ENCODE data around the gene PPP2R2C.

- TF ChIP-seq CTCF (conservative IDR thresholded peaks at IDR 0.05; ENCODE audit: low read depth in 2 of 2): no peak
- no peak for TF ChIP-seq STAT1 (IDR thresholded peaks at IDR 0.05; ENCODE audit: unreplicated experiment)
- no peak for TF ChIP-seq POLR2AphosphoS5 (IDR thresholded peaks at IDR 0.05; ENCODE audit: low read depth)
- no peak for TF ChIP-seq JUNB (IDR thresholded peaks at IDR 0.05; ENCODE audit: unreplicated experiment)
- TF ChIP-seq EZH2 (IDR thresholded peaks at IDR 0.05; ENCODE audit: low read depth, unreplicated experiment): no peak
- TF ChIP-seq REST (IDR thresholded peaks at IDR 0.05; ENCODE audit: unreplicated experiment): no peak
- no peak for TF ChIP-seq ETS1 (IDR thresholded peaks at IDR 0.05)
- TF ChIP-seq EZH2phosphoT487 (IDR thresholded peaks at IDR 0.05; ENCODE audit: unreplicated experiment): no peak
- TF ChIP-seq CREB1 (CRISPR knock-in tag; IDR thresholded peaks at IDR 0.05; ENCODE audit: low read depth): no peak
- no peak for TF ChIP-seq NANOG (IDR thresholded peaks at IDR 0.05; ENCODE audit: borderline replicate concordance)
- no peak for TF ChIP-seq ZNF331 (CRISPR knock-in tag; IDR thresholded peaks at IDR 0.05; ENCODE audit: low read depth)
- TF ChIP-seq ZNF114 (CRISPR knock-in tag; IDR thresholded peaks at IDR 0.05): no peak
- no peak for TF ChIP-seq ZNF462 (CRISPR knock-in tag; IDR thresholded peaks at IDR 0.05)
These were observed 146.6 kb downstream of the PPP2R2C start for GRCh38 chr4:6325788-6326290.

All from GM23338 (cell line).